H9 (cell line): ENCODE results near the gene RHCE. TPM values are rescaled to one million over a fixed set of nuclear protein-coding genes. Genes with fewer than 3 reads are reported as not detected.

Source experiments
- DNase-seq: peaks from one replicate; pipeline ENCODE4 v3.0.0-alpha.2; 2017
- H2AFZ ChIP-seq: one replicate; pipeline ENCODE4 v1.6.1; 2013; ENCODE audit warnings: mild to moderate bottlenecking, low read length, control low read depth, moderate library complexity
- H2AK5ac ChIP-seq: 2 replicates; pipeline ENCODE4 v1.6.1; 2013; ENCODE audit warnings: low read length, control low read depth, mixed read lengths; ENCODE audit not compliant: insufficient read length
- H2BK120ac ChIP-seq: one replicate; pipeline ENCODE4 v1.6.1; 2013; ENCODE audit warnings: low read depth, mild to moderate bottlenecking, low read length, control low read depth, inconsistent platforms; ENCODE audit not compliant: poor library complexity, severe bottlenecking
- H2BK12ac ChIP-seq: 2 replicates; pipeline ENCODE4 v1.6.1; 2013; ENCODE audit warnings: low read length, control low read depth, mixed read lengths, low read depth; ENCODE audit not compliant: insufficient read length
- H2BK15ac ChIP-seq: 2 replicates; pipeline ENCODE4 v1.6.1; 2013; ENCODE audit warnings: low read depth, low read length, control low read depth
- H2BK20ac ChIP-seq: one replicate; pipeline ENCODE4 v1.6.1; 2013; ENCODE audit warnings: low read depth, mild to moderate bottlenecking, low read length, control low read depth, inconsistent platforms; ENCODE audit not compliant: poor library complexity, severe bottlenecking
- H2BK5ac ChIP-seq: 2 replicates; pipeline ENCODE4 v1.6.1; 2013; ENCODE audit warnings: low read length, control low read depth, mixed read lengths; ENCODE audit not compliant: insufficient read length
- H3K14ac ChIP-seq: 2 replicates; pipeline ENCODE4 v1.6.1; 2013; ENCODE audit warnings: low read length, control low read depth; ENCODE audit not compliant: insufficient read depth
- H3K18ac ChIP-seq: 2 replicates; pipeline ENCODE4 v1.6.1; 2013; ENCODE audit warnings: low read depth, mild to moderate bottlenecking, mixed read lengths, low read length, control low read depth; ENCODE audit not compliant: insufficient read length
- H3K23ac ChIP-seq: 2 replicates; pipeline ENCODE4 v1.6.1; 2013; ENCODE audit warnings: low read length, control low read depth, mixed read lengths, low read depth; ENCODE audit not compliant: insufficient read length
- H3K23me2 ChIP-seq: 2 replicates; pipeline ENCODE4 v1.6.1; 2013; ENCODE audit warnings: low read depth, mild to moderate bottlenecking, mixed read lengths, low read length, control low read depth; ENCODE audit not compliant: insufficient read length, poor library complexity, severe bottlenecking
- H3K27ac ChIP-seq: 2 replicates; pipeline ENCODE4 v1.5.1; 2013; ENCODE audit warnings: low read length, control low read depth, mixed read lengths, low read depth; ENCODE audit not compliant: insufficient read length
- H3K27me3 ChIP-seq: 2 replicates; pipeline ENCODE4 v1.6.1; 2013; ENCODE audit warnings: low read length, control low read depth, inconsistent platforms; ENCODE audit not compliant: insufficient read depth
- H3K4ac ChIP-seq: 2 replicates; pipeline ENCODE4 v1.6.1; 2013; ENCODE audit warnings: low read depth, mild to moderate bottlenecking, control low read depth, inconsistent platforms, low read length, moderate library complexity
- H3K4me1 ChIP-seq: 2 replicates; pipeline ENCODE4 v1.6.1; 2013; ENCODE audit warnings: low read length, control low read depth, inconsistent platforms; ENCODE audit not compliant: insufficient read depth
- H3K4me2 ChIP-seq: 2 replicates; pipeline ENCODE4 v1.6.1; 2013; ENCODE audit warnings: low read length, control low read depth, mixed read lengths; ENCODE audit not compliant: insufficient read length, insufficient read depth
- H3K56ac ChIP-seq: 2 replicates; pipeline ENCODE4 v1.6.1; 2013; ENCODE audit warnings: low read depth, mild to moderate bottlenecking, mixed read lengths, low read length, control low read depth; ENCODE audit not compliant: insufficient read length
- H3K79me1 ChIP-seq: 2 replicates; pipeline ENCODE4 v1.6.1; 2013; ENCODE audit warnings: low read depth, mild to moderate bottlenecking, moderate library complexity, low read length, control low read depth, inconsistent platforms; ENCODE audit not compliant: insufficient read depth, poor library complexity, severe bottlenecking
- H3K79me2 ChIP-seq: 2 replicates; pipeline ENCODE4 v1.6.1; 2013; ENCODE audit warnings: low read length, control low read depth, inconsistent platforms; ENCODE audit not compliant: insufficient read depth
- H3K9ac ChIP-seq: 2 replicates; pipeline ENCODE4 v1.6.1; 2013; ENCODE audit warnings: low read length, control low read depth, mixed read lengths; ENCODE audit not compliant: insufficient read length; ENCODE audit errors: extremely low read depth
- H3K9me3 ChIP-seq: one replicate; pipeline ENCODE4 v1.6.1; 2013; ENCODE audit warnings: low read depth, low read length, inconsistent platforms; ENCODE audit not compliant: control insufficient read depth
- H3T11ph ChIP-seq: one replicate; pipeline ENCODE4 v1.6.1; 2013; ENCODE audit warnings: mild to moderate bottlenecking, low read length, control low read depth, inconsistent platforms
- H4K20me1 ChIP-seq: one replicate; pipeline ENCODE4 v1.6.1; 2013; ENCODE audit not compliant: control insufficient read depth, insufficient read length, insufficient read depth
- H4K5ac ChIP-seq: 2 replicates; pipeline ENCODE4 v1.6.1; 2013; ENCODE audit warnings: low read depth, mild to moderate bottlenecking, mixed read lengths, low read length, control low read depth; ENCODE audit not compliant: insufficient read length
- H4K8ac ChIP-seq: replicated peaks from 2 replicates; pipeline ENCODE4 v1.6.1; 2013; ENCODE audit warnings: low read length, control low read depth, mixed read lengths, low read depth; ENCODE audit not compliant: insufficient read length
- H4K91ac ChIP-seq: 2 replicates; pipeline ENCODE4 v1.6.1; 2013; ENCODE audit warnings: low read depth, mild to moderate bottlenecking, moderate library complexity, mixed read lengths, low read length, control low read depth; ENCODE audit not compliant: insufficient read length
- H3K27ac Mint-ChIP-seq, 3 experiments: 2 replicates in 2 of 3; 3 replicates in 1 of 3; pipeline ENCODE4 v1.8.0; 2020 to 2021; ENCODE audit warnings: mixed read lengths in 3 of 3, mild to moderate bottlenecking in 1 of 3, moderate library complexity in 1 of 3
- H3K27me3 Mint-ChIP-seq: 2 replicates; pipeline ENCODE4 v1.8.0; 2021; ENCODE audit warnings: low read depth, mild to moderate bottlenecking, moderate library complexity, mixed read lengths
- H3K36me3 Mint-ChIP-seq, 3 experiments: 2 replicates in 2 of 3; 3 replicates in 1 of 3; pipeline ENCODE4 v1.8.0; 2020 to 2021; ENCODE audit warnings: low read depth in 3 of 3, mixed read lengths in 3 of 3; ENCODE audit not compliant: insufficient read depth in 1 of 3
- H3K4me1 Mint-ChIP-seq, 2 experiments: 2 replicates each; pipeline ENCODE4 v1.8.0; 2020; ENCODE audit warnings: mixed read lengths in 2 of 2
- H3K4me3 Mint-ChIP-seq, 2 experiments: 2 replicates in 1 of 2; 3 replicates in 1 of 2; pipeline ENCODE4 v1.8.0; 2020 to 2021; ENCODE audit warnings: mild to moderate bottlenecking in 2 of 2, mixed read lengths in 2 of 2, moderate library complexity in 1 of 2
- H3K9me3 Mint-ChIP-seq, 2 experiments: 2 replicates in 1 of 2; 3 replicates in 1 of 2; pipeline ENCODE4 v1.8.0; 2020; ENCODE audit warnings: mild to moderate bottlenecking in 2 of 2, mixed read lengths in 2 of 2, moderate library complexity in 1 of 2
- CTCF ChIP-seq: fragments of 200-600 bp; sonication (generic); conservative IDR thresholded peaks from 3 replicates; pipeline ENCODE4 v1.8.0; 2021; ENCODE audit warnings: antibody characterized with exemption, mild to moderate bottlenecking
- WGBS: extraction: QIAGEN DNeasy Blood & Tissue Kit; methylation state at CpG from one replicate; pipeline ENCODE4 v1.1.7; 2013; ENCODE audit warnings: missing lambda C conversion rate, low lambda C conversion rate, mixed read lengths; ENCODE audit not compliant: insufficient read length; ENCODE audit errors: extremely low coverage; 5-methylcytosine and 5-hydroxymethylcytosine counted together
- total RNA-seq: library from RNA; stranded (reverse); gene quantifications from 2 replicates; pipeline ENCODE4 v1.2.1, GENCODE V29; 2021

The RHCE gene
- total RNA-seq, 1 experiment from 2014 or later = 0.90 TPM

DNA sequence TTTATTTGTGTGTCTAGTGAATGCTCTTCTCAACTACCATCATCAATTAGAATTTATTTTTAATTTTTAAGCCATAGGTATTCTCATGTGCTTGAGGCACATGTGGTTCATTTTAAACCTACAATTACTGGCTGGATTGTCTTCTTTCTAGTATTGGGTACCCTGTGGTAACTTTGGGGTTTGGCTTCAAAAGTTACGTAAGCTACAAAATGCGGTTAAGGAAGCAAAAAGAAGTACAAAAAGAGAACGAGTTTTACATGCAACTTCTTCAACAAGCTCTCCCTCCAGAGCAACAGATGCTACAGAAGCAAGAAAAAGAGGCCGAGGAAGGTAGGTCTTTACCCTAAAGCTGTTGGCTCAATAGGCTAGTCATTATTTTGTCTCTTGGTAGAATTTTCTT, 35.9 kb upstream of the RHCE start:
- Histone ChIP-seq H2AK5ac (no peak overlapping the region), H3K56ac (no peak overlapping the region), H3K79me2 (no peaks in the 10 kb centered on the region), H3K14ac (no peak overlapping the region), H3K4me2 (no peak overlapping the region), H3K23me2 (no peaks in the 10 kb centered on the region), H3K79me1 (no peaks in the 10 kb centered on the region), H3K4me1 (no peaks in the 10 kb centered on the region), H2BK12ac (no peak overlapping the region), H3K9me3 (no peaks in the 10 kb centered on the region), H3K27ac (no peak overlapping the region), H4K91ac (no peak overlapping the region), H4K5ac (no peak overlapping the region), H2BK5ac (no peak overlapping the region), H3K23ac (no peak overlapping the region), H4K8ac (no peak overlapping the region), H2BK20ac (no peak overlapping the region), H3K18ac (no peak overlapping the region), H4K20me1 (no peaks in the 10 kb centered on the region), H2BK15ac (no peak overlapping the region), H3T11ph (no peak overlapping the region), H3K4ac (no peak overlapping the region), H2BK120ac (no peak overlapping the region), H2AFZ (no peak overlapping the region), H3K9ac (no peak overlapping the region), H3K27me3 (no peaks in the 10 kb centered on the region)
- Mint-ChIP-seq H3K27me3 (no peaks in the 10 kb centered on the region), H3K9me3 (no peaks in the 10 kb centered on the region), H3K4me1 (no peaks in the 10 kb centered on the region), H3K4me3 (no peak overlapping the region), H3K36me3 (peaks cover 6 to 31% (median 12%) of the 10 kb centered on the region in 3 experiments; a peak in 5 of 7 replicates), H3K27ac (no peak overlapping the region)
- no peak for TF ChIP-seq CTCF
- DNase-seq = no peak
- WGBS = no CpG with 5 or more reads among the region's 4 CpGs
